Endometrial microvascular endothelial cells (primary cell): ENCODE results near the gene WDR20. TPM values are rescaled to one million over a fixed set of nuclear protein-coding genes. Genes with fewer than 3 reads are reported as not detected.
"Not testable (repeated sequence)": the region's sequence is repeated elsewhere in the genome, so short reads cannot be mapped to it uniquely, and the experiment has no call there.

Experiments used
- in situ Hi-C: cut with HindIII; loops from 2 replicates; pipeline ENCODE4 v1.10.0; 2017; ENCODE audit warnings: low sequenced_read_pairs, low pct_unique_long_range_greater_than_20kb; ENCODE audit errors: inconsistent ontology term
- total RNA-seq: library from RNA; depleted of rRNA; stranded (reverse); fragments of >200 nt; gene quantifications from one replicate; pipeline ENCODE4 v1.2.3, GENCODE V29; 2015; ENCODE audit errors: inconsistent ontology term

Gene WDR20
- total RNA-seq, 1 donor from 2014 or later: 13.9 TPM

DNA sequence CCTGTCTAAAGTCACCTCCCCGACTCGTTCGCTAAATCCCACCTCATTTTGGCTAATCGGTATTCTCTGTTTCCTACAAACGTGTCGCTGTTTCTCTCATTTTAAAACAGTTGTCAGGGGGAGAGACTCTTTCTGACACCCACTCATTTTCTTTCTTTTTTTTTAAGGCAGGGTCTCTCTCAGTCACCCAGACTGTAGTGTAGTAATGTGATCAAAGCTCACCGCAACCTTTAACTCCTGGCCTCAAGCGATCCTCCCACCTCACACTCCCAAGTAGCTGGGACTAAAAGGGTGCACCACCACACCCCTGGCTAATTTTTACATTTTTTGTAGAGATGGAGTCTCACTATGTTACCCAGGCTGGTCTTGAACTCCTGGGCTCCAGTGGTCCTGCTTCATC is 19.1 kb downstream of the WDR20 start:
- in situ Hi-C loops: no loop called here

DNA sequence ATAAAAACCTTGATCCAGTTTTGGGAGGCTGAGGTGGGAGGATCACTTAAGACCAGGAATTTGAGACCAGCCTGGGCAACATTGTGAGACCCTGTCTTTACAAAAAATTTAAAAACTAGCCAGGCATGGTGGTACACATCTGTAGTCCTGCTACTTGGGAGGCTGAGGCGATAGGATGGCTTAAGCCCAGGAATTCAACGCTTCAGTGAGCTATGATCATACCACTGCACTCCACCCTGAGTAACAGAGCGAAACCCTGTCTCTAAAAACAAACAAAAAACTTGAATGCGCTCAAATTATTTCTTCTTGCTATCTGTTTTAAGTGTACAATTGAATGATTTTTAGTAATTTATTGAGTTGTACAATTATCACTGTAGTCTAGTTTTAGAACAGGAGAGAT is 20.1 kb downstream of the WDR20 start:
- in situ Hi-C loops: no loop called here

DNA sequence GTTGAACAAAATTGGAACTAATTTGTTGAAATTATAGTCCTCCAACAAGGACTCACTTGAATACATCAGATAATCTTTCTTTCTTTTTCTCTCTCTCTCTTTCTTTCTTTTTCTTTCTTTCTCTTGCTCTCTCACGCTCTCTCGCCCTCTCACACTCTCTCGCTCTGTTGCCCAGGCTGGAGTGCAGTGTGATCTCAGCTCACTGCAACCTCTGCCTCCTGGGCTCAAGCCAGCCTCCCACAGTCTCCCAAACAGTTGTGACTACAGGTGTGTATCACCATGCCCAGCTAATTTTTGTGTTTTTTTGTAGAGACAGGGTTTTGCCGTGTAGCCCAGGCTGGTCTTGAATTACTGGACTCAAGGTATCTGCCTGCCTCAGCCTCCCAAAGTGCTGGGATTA is 22.8 kb downstream of the WDR20 start:
- in situ Hi-C loops: no loop called here

DNA sequence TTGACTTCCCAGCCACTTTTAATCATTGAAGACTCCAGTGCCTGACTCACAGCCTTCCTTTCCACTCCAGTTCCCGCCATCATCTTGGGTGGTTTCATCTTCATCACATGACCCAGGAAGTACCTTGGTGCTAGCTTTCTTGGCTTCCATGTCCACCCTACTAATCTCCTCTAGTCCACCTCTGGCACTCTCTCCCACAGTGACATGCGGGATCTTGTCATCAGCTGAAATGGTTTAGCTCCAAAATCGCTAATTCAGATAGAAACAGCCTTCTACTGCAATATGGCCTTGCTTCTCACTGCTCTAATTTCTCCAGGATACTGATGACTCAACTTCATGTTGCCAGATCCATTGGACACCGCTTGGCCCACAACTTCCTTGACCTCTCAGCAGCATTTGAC is 24.5 kb downstream of the WDR20 start:
- in situ Hi-C loops: no loop called here

- in situ Hi-C loops: no loop called here
These were observed 25.3 kb downstream of the WDR20 start for GRCh38 chr14:102164965-102165364.

DNA sequence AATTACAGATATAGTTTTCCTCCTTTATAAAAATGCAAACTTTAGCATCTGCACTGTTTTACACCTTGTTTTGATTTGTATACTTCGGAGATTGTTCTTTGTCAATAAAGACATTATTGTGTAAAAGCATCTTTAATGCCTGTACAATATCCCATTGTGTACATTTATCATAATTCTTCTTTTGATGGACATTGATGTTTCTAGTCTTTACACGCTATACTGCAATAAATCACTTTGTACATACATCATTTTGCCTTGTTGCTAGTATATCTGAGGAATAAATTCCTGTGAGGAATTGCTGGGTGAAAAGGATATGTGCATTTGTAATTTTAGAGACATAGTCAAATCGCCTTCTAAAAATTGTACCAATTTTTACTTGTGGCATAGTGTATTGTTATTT is 30.4 kb downstream of the WDR20 start:
- in situ Hi-C loops: no loop called here

- in situ Hi-C loops: no loop called here
These were observed 31.7 kb downstream of the WDR20 start for GRCh38 chr14:102171173-102172020.

DNA sequence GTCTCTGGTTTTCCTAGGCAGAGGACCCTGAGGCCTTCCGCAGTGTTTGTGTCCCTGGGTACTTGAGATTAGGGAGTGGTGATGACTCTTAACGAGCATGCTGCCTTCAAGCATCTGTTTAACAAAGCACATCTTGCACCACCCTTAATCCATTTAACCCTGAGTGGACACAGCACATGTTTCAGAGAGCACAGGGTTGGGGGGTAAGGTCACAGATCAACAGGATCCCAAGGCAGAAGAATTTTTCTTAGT is 32.2 kb downstream of the WDR20 start:
- in situ Hi-C loops: not testable (repeated sequence)

DNA sequence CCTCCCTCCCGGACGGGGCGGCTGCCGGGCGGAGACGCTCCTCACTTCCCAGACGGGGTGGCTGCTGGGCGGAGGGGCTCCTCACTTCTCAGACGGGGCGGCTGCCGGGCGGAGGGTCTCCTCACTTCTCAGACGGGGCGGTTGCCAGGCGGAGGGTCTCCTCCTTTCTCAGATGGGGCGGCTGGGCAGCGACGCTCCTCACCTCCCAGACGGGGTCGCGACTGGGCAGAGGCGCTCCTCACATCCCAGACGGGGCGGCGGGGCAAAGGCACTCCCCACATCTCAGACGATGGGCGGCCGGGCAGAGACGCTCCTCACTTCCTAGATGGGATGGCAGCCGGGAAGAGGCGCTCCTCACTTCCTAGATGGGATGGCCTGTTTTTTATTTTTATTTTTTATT is 33.0 kb downstream of the WDR20 start:
- in situ Hi-C loops: not testable (repeated sequence)

DNA sequence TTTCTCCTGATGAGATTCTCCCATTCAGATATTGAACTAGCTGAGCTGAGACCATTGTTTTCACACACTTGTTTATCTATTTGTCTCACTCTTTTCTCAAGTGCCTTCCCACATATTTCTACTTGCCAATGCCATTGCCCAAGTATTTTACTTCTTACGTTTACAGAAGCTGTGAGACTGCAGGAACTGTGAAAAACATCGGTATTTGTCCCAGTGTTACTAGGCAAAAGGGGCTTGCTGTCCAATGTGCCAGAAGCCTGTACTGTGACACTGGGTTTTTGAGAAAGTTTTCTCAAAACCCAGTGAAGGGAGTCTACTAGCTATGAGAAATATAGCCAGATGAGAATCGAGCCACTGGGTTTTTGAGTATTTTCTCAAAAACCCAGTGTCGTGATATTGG is 37.5 kb downstream of the WDR20 start:
- in situ Hi-C loops: no loop called here

- in situ Hi-C loops: no loop called here
These were observed 39.1 kb downstream of the WDR20 start for GRCh38 chr14:102178806-102179205.

DNA sequence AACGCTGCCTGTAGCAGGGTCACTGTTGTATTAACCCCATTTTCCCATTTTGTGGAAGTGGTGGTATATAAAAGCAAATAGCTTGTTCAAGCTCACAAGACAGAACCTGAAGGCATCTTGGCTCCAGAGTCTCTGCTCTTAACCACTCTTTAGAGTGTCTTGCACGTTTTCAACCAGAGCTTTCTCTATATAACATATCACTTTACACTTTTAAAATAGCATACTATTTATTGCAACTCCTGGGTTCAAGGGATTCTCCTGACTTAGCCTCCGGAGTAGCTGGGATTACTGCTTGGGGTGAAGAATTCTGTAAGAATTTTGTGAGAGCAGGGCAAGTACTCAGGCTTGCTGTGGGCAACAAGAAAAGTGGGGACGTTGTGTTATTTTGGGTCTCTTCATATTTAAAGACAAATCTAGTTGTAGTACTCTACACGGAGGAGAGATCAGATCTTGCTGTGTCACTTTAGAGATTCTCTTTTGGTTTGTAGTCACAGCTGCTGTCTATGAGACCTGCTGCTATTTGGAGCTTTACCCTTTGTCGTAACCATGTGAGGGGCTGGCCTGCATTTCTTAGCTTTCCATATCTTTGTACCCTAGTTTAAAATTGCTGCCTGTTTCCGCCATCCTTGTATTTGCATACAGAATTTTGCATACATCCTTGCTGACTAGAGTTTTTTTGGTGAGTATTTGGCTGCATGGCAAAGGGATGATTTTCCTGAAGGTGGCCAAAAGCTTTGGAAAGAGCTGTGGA is 40.7 kb downstream of the WDR20 start:
- in situ Hi-C loops: no loop called here

- in situ Hi-C loops: no loop called here
These were observed 41.5 kb downstream of the WDR20 start for GRCh38 chr14:102181187-102181586.

GRCh38 chr14:102182190-102182589 is 42.5 kb downstream of the WDR20 start:
- in situ Hi-C loops: no loop called here

DNA sequence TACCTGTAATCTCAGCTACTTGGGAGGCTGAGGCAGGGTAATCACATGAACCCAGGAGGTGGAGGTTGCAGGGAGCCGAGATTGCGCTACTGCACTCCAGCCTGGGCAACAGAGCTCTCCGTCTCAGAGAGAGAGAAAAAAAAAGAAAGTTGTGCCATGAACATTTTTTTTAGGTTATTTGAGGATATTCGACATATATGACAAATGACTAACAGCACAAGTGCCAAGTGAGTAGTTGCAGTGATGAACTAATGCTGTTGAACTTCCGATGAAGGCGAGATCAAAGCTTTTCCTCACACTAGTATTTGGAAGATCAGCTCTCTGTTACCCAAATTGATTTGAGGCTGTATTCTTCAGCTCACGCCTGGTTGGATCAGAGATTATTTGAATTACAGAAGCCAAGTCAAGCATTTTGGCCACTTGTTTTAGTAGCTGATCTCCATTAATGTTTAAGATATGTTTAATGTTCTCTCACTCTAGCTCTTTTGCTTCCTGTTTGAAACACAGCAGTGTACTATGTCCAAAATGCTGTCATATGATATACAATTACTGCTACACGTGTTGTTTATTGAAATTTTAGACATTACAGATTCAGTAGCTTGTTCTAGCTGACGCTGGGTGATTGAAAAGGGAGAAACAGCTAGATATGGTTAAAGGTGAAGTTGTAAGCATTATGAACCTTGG is 43.4 kb downstream of the WDR20 start:
- in situ Hi-C loops: no loop called here

- in situ Hi-C loops: no loop called here
These were observed 44.2 kb downstream of the WDR20 start for GRCh38 chr14:102183886-102184285.

DNA sequence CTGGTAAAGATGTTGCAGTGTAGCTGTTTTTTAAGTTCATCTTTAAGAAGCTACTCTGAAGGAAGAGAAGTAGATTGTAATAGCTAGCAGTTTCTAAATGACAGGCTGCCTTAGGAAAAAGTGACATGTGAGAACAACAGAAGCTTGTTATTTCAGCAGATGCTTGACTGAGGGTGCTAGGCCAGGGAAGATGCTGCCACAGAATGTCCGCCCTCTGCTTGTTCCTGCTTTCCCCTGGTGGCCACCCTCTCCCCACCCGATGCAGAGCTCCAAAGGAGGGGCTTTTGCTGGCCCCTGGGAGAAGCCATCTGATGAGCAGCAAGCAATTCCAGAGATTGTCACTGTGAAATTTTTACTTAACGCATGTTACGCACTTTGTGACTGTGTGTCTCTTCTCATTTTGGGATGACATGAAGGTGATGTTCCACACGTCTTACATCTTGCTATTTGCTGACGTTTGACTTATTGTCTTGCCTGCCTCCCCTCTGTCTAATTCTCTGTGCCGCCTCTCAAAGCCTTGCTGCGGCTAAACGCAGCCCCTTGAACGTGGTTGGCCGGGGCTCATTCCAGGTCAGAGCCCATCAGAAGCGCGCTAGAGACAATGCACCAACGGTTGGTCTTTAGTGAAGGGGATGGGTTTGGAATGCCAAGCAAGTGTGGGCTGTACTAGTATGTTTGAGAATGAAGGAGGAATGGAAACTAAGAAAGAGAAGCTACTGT is 44.8 kb downstream of the WDR20 start:
- in situ Hi-C loops: no loop called here

DNA sequence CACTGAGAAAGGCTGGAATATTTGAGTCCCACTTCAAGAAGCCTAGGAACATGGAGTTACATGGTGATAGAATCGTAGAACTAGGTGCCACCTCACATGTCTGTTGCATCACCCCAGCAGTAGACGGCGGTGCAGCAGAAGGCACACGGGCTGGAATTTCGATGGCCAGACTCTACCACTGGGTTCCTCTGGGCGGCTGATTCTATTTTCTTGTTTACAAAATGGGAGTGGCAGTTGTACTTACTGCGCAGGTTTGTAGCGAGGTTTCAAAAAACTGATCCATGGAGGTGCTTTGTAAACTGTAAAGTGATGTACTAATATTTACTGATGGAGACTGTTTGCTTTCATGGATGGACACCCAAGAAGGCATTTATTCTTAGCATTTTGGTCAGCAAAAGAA is 45.7 kb downstream of the WDR20 start:
- in situ Hi-C loops: no loop called here

DNA sequence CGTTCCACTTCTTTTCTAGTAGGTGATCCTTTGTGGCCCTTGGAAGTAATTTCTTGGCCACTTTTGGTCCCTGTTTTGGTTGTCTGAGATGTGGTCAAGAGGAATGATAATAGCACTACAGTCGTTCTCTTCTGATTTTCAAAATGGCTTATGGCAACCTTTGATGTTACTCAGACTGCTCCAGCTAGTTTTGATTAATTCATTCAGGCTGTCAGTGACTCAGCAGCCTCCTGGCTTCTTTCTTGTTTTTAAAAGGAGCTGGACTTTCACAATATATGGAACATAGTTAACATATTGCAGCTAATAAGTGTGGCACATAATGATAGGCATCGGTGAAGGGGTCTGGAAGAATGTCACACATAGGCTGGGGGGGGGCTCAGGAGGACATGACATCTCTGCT is 47.3 kb downstream of the WDR20 start:
- in situ Hi-C loops: no loop called here
